Transverse colon (tissue), 4 donors: ENCODE measurements around the gene MAOA. TPM values are rescaled to one million over a fixed set of nuclear protein-coding genes. Genes with fewer than 3 reads are reported as not detected.
A peak's percentile ranks its signal among the peaks of the same experiment; 100 is the strongest.

Experiments used
- DNase-seq: peaks from one replicate; pipeline ENCODE4 v3.0.0-alpha.2; 2019
- H3K27ac ChIP-seq, 4 donors: fragments of 200-600 bp; sonication (generic); 2 replicates each; pipeline ENCODE4 v1.5.1; 2016 to 2018; ENCODE audit warnings: inconsistent platforms in 4 of 4
- H3K27me3 ChIP-seq: fragments of 200-600 bp; sonication (generic); 2 replicates; pipeline ENCODE4 v1.5.1; 2017; ENCODE audit warnings: inconsistent platforms
- H3K36me3 ChIP-seq, 4 donors: fragments of 200-600 bp; sonication (generic); 2 replicates each; pipeline ENCODE4 v1.5.1; 2017 to 2019; ENCODE audit warnings: inconsistent platforms in 4 of 4
- H3K4me1 ChIP-seq, 4 donors: fragments of 200-600 bp; sonication (generic); 2 replicates each; pipeline ENCODE4 v1.5.1; 2017 to 2020; ENCODE audit warnings: inconsistent platforms in 4 of 4
- H3K4me3 ChIP-seq, 4 donors: fragments of 200-600 bp; sonication (generic); 1 replicate in 1 of 4; 2 replicates in 3 of 4; pipeline versions ENCODE4 v1.5.1 to v1.6.1; 2017 to 2019; ENCODE audit warnings: inconsistent platforms in 4 of 4
- H3K9me3 ChIP-seq, 2 donors: fragments of 200-600 bp; sonication (generic); 2 replicates each; pipeline ENCODE4 v1.5.1; 2017 to 2019; ENCODE audit warnings: inconsistent platforms in 2 of 2
- EP300 ChIP-seq: sonication (generic); formaldehyde crosslinking; IDR thresholded peaks from one replicate; pipeline ENCODE4 v1.6.1; 2017; ENCODE audit warnings: antibody characterized with exemption, low read depth
- POLR2A ChIP-seq: fragments of 450-650 bp; IDR thresholded peaks from one replicate; pipeline ENCODE4 v1.6.1; 2016; ENCODE audit warnings: antibody characterized with exemption, mild to moderate bottlenecking, moderate library complexity
- POLR2AphosphoS5 ChIP-seq, 3 donors: sonication (generic); formaldehyde crosslinking; IDR thresholded peaks; one replicate each; pipeline ENCODE4 v1.6.1; 2016; ENCODE audit warnings: antibody characterized with exemption in 3 of 3
- WGBS, 2 donors: methylation state at CpG; one replicate each; pipeline ENCODE4 v1.1.5; 2018; ENCODE audit warnings: low coverage in 1 of 2; 5-methylcytosine and 5-hydroxymethylcytosine counted together
- in situ Hi-C, 4 donors: fragments of 200-750 bp; cut with MboI; loops; one replicate each; pipeline versions ENCODE4 v1.15.0 to v1.15.1; 2017; ENCODE audit warnings: low sequenced_read_pairs in 3 of 4, low pct_ligation_motif_present in 1 of 4, low pct_unique_long_range_greater_than_20kb in 1 of 4
- intact Hi-C: fragments of 100-400 bp; cut with DNase I; formaldehyde crosslinking; loops from one replicate; pipeline ENCODE4 v1.15.1; 2023; ENCODE audit warnings: low total_unique reads
- total RNA-seq, 4 donors: library from RNA; depleted of rRNA; stranded (reverse); fragments of >200 nt; gene quantifications; one replicate each; pipeline ENCODE4 v1.1.0, GENCODE V29; 2016
- TF ChIP-seq, protein P1 (sequence below), 5 experiments: fragments of 200-600 bp in 3 of 5; fragments of 450-650 bp in 2 of 5; sonication (generic) in 3 of 5; IDR thresholded peaks; 1 replicate in 2 of 5; 2 replicates in 3 of 5; pipeline ENCODE4 v1.5.1; 2016 to 2017; ENCODE audit warnings: antibody characterized with exemption in 5 of 5, inconsistent platforms in 3 of 5, mild to moderate bottlenecking in 2 of 5, moderate library complexity in 1 of 5

MAOA gene
- total RNA-seq, 4 donors from 2014 or later: 104 to 425 (median 289) TPM

DNA sequence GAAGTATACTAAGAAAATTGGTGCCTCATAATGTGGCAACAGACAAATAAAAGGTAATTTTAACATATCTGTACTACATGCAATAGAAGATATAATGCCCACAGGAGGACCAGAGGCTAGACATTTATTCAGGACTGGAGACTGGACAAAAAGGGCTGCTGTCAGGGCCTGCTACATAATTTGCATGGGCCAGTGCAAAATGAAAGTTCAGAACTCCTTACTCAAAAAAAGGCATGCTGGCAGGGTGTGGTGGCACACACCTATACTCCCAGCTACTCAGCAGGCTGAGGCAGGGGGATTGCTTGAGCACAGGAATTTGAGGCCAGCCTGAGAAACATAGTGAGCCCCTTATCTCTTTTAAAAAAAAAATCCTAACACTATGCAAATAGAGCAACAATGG is 12.4 kb upstream of the MAOA start:
- TF ChIP-seq POLR2AphosphoS5 (IDR thresholded peaks at IDR 0.05): no peak
- H3K27ac ChIP-seq: no peak overlapping the region
- no peaks in the 10 kb centered on the region for H3K36me3 ChIP-seq
- H3K27me3 ChIP-seq: no peaks in the 10 kb centered on the region
- DNase-seq: no peak
- H3K4me3 ChIP-seq: no peak overlapping the region
- in situ Hi-C loops: loop anchor here in 1 of 4 donors (10.0 kb wide), 1 partner anchor 49 kb away; no protein-coding TSS in a partner anchor
- intact Hi-C loops: no loop called here
- H3K4me1 ChIP-seq: peaks cover 0 to 9% (median 1%) of the 10 kb centered on the region in 4 donors
- H3K9me3 ChIP-seq: no peaks in the 10 kb centered on the region

DNA sequence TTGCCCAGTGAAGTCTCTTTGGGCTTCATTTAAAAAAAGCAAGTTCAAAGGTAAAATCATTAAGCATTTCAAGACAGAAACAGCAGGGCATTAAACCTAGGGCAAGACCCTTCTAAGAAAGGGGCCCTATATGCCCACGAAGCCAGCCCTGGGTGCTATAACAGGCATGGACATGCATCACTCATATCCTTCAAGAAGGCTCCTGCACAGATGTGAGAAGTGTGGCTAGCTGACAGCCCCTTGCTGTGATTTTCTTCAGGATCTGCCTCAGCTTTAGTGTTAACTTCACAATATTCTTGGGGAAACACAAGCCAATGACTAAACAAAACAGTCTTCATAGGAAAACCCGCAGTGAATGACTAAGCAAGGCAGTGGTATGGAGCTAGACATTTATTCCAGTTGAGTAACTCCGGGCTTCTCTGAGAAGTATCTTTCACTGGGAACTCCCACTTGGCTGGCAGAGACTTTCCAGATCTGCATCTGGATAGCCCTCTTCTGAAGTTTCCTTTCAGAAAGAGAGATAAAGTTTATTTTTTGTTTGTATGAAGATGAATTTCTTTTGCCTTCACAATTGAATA is 11.9 kb upstream of the MAOA start:
- DNase-seq: no peak
- in situ Hi-C loops: loop anchor here in 1 of 4 donors (10.0 kb wide), 1 partner anchor 49 kb away; no protein-coding TSS in a partner anchor
- no peak overlapping the region for H3K4me3 ChIP-seq
- 44% methylated on average over 3 of the region's 3 CpGs; no CpG with 5 or more reads in 1 of the 2 donors for WGBS, 2 donors
- no peak for TF ChIP-seq POLR2AphosphoS5 (IDR thresholded peaks at IDR 0.05)
- TF ChIP-seq POLR2A: no peak
- peak overlapping the region in 1 of 4 donors; percentile 12 for H3K27ac ChIP-seq
- H3K9me3 ChIP-seq: no peaks in the 10 kb centered on the region
- no peaks in the 10 kb centered on the region for H3K27me3 ChIP-seq
- intact Hi-C loops: no loop called here
- H3K36me3 ChIP-seq: no peaks in the 10 kb centered on the region
- H3K4me1 ChIP-seq: peaks cover 0 to 9% (median 1%) of the 10 kb centered on the region in 4 donors

DNA sequence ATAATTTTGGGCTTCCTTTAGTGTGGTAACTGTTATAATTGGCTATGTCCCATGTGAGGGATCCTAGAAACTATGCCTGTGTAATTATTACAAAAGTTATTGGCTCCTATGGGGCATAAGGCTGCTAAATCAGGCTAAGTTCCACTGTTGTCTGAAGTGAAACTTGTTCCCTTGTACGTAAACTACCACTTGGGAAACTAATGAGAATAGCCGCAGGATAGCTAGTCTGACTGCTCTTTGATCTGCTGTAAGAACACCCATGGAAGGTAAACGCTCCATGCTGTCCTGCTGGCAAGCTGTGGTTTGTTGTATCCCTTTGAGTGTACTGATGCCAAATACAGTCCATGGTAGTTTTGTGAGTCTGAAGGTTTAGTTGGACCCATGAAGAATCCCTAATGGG is 9.3 kb upstream of the MAOA start:
- 40 to 58% methylated on average over 2 to 3 of the region's 3 CpGs for WGBS, 2 donors
- DNase-seq: no peak

DNA sequence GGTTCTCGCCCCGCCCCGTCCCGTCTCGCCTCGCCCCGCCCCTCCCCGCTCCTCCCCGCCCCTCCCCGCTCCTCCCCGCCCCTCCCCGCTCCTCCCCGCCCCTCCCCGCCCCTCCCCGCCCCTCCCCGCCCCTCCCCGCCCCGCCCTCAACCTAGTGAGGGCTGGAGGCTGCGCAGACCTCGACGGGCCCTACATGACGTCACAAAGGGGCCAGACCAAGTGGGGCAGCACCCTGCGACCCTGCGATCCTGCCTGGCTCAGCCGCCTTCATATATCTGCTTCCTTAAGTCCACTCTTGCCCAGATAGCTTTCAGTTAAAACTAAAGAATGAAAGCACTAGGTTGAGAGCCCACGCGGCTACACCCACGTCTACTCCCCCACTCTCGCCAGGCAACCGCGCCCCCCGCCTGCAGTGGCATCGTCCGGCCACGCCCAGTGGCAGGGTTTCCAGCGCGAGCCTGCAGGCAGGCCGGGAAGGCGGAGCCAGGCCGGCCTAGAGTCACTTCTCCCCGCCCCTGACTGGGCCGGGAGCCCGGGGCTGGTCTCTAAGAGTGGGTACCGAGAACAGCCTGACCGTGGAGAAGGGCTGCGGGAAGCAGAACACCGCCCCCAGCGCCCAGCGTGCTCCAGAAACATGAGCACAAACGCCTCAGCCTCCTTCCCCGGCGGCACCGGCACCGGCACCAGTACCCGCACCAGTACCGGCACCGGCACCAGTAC is 1.5 kb upstream of the MAOA start:
- whole genome bisulfite sequencing, 2 donors: 48% methylated on average over 46 of the region's 57 CpGs; no CpG with 5 or more reads in 1 of the 2 donors

More for the DNA sequence above, 9.3 kb upstream of the MAOA start:
- H3K27me3 ChIP-seq: no peaks in the 10 kb centered on the region
- in situ Hi-C loops: loop anchor here in 1 of 4 donors (10.0 kb wide), 1 partner anchor 52 kb away; no protein-coding TSS in a partner anchor
- H3K9me3 ChIP-seq: no peaks in the 10 kb centered on the region
- intact Hi-C loops: no loop called here
- no peak overlapping the region for H3K4me3 ChIP-seq
- H3K36me3 ChIP-seq: no peaks in the 10 kb centered on the region
- peaks cover 0 to 9% (median 1%) of the 10 kb centered on the region in 4 donors for H3K4me1 ChIP-seq
- H3K27ac ChIP-seq: no peak overlapping the region
- TF ChIP-seq, protein P1, sequence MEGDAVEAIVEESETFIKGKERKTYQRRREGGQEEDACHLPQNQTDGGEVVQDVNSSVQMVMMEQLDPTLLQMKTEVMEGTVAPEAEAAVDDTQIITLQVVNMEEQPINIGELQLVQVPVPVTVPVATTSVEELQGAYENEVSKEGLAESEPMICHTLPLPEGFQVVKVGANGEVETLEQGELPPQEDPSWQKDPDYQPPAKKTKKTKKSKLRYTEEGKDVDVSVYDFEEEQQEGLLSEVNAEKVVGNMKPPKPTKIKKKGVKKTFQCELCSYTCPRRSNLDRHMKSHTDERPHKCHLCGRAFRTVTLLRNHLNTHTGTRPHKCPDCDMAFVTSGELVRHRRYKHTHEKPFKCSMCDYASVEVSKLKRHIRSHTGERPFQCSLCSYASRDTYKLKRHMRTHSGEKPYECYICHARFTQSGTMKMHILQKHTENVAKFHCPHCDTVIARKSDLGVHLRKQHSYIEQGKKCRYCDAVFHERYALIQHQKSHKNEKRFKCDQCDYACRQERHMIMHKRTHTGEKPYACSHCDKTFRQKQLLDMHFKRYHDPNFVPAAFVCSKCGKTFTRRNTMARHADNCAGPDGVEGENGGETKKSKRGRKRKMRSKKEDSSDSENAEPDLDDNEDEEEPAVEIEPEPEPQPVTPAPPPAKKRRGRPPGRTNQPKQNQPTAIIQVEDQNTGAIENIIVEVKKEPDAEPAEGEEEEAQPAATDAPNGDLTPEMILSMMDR (IDR thresholded peaks at IDR 0.05): no peak
- TF ChIP-seq EP300 (no peak), POLR2AphosphoS5 (IDR thresholded peaks at IDR 0.05) (no peak), POLR2A (no peak)

More for the DNA sequence above, 1.5 kb upstream of the MAOA start:
- no peaks in the 10 kb centered on the region for H3K36me3 ChIP-seq
- intact Hi-C loops (loop anchor here (5.0 kb wide), 2 partner anchors 38 to 93 kb away; no protein-coding TSS in a partner anchor), in situ Hi-C loops (no loop called here)
- H3K27ac ChIP-seq: peak overlapping the region; percentile 91 to 93 (median 93)
- TF ChIP-seq, protein P1 (IDR thresholded peaks at IDR 0.05): peak; percentile 20 to 49 (median 24)
- no peak for TF ChIP-seq EP300
- TF ChIP-seq POLR2A: peak; percentile 79
- TF ChIP-seq POLR2AphosphoS5 (IDR thresholded peaks at IDR 0.05): peak; percentile 84 to 93 (median 92)
- H3K4me3 ChIP-seq: peak overlapping the region; percentile 52 to 83 (median 64)
- H3K27me3 ChIP-seq: no peaks in the 10 kb centered on the region
- no peaks in the 10 kb centered on the region for H3K9me3 ChIP-seq
- peak; percentile 93 for DNase-seq
- H3K4me1 ChIP-seq: peaks cover 0 to 4% (median 0%) of the 10 kb centered on the region in 4 donors
